ENCODE results near the gene MCRIP1. TPM values are rescaled to one million over a fixed set of nuclear protein-coding genes. Genes with fewer than 3 reads are reported as not detected.

The MCRIP1 gene
- total and polyA plus RNA-seq, 2 of the 13 experiments (the other 11 are each of a cell fraction or from before 2014, with no cell fraction given) = 79.7 to 84.9 TPM

DNA sequence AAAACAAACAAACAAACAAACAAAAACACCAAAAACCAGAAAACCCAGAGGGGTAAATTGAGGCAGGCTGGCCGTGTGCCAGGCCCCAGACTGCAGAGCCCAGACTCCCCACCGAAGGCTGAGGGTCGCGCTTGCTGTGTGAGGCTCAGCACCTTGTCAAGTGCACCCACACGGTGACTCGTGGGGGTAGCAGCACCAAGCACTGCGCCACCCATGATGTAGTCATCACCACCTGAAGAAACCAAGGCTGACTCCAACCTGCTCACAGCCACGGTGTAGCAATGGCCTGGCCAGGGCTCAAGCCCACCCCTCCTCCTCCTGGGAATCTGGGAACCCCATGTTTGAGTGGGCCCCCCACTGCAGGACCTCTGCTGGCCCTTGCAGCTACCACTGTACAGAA lies 11.9 kb downstream of the MCRIP1 start:
- H3K27ac ChIP-seq (ENCODE audit: extremely low read length, insufficient read depth, low read length) = no peak overlapping the region
- ChIA-PET POLR2A (interaction anchor here (1.0 to 2.1 kb wide), 18 partner anchors 12 to 216 kb away, joined by 3 to 52 read pairs (median 5); partner anchors contain the start of genes ALYREF, ANAPC11, ARL16 and DCXR), CTCF (ENCODE audit: low intra/inter-chr PET ratio, low total read pairs) (interaction anchor here (1.2 to 2.5 kb wide), 2 partner anchors 12 to 87 kb away, joined by 3 to 8 read pairs; partner anchors contain the start of gene MCRIP1)

More for the DNA sequence above, 11.9 kb downstream of the MCRIP1 start:
- WGBS (ENCODE audit: low lambda C conversion rate) = 60% methylated on average over 5 of the region's 8 CpGs
- FAIRE-seq (no peak), ATAC-seq (no peak), DNase-seq (ENCODE audit: low spot score) (no peak)
- no TSS peak for BruUV-seq (replicated peaks)
- intact Hi-C loops (cut with micrococcal nuclease; ENCODE audit: unreplicated experiment) = loop anchor here (5.0 kb wide), 1 partner anchor 41 kb away; the partner anchor contains the start of gene P4HB
- H3K9ac ChIP-seq (ENCODE audit: insufficient read depth, low read depth, low read length) = no peak overlapping the region
- in situ Hi-C loops (cut with HindIII; ENCODE audit: extremely low pct_ligation_motif_present, low pct_unique_long_range_greater_than_20kb) = no loop called here
- H3K79me2 ChIP-seq (ENCODE audit: insufficient read depth, low read length) = no peaks in the 10 kb centered on the region
- H2AFZ ChIP-seq (ENCODE audit: low read length) = no peak overlapping the region
- H3K4me3 ChIP-seq (replicated peaks in 1 of 3; ENCODE audit: insufficient read depth in 1 of 3, low read depth in 2 of 3, low read length in 3 of 3) = no peak overlapping the region; a peak in 1 of 6 replicates
- no peaks in the 10 kb centered on the region; a peak in 2 of 5 replicates for H3K27me3 ChIP-seq (ENCODE audit: control insufficient read depth in 1 of 2, insufficient read depth in 2 of 2, low read length in 2 of 2)
- TF ChIP-seq MAFG (CRISPR knock-in tag; IDR thresholded peaks at IDR 0.05) (0 out of 2 replicates have a peak, but pooled peaks have one; percentile 15), RAD21 (CRISPR knock-in tag; IDR thresholded peaks at IDR 0.05) (no peak), ATF1 (CRISPR knock-in tag; IDR thresholded peaks at IDR 0.05) (no peak), ATAD3A (CRISPR knock-in tag; IDR thresholded peaks at IDR 0.05) (no peak), ZNF589 (CRISPR knock-in tag; conservative IDR thresholded peaks at IDR 0.05) (no peak)
- TF ChIP-seq, protein P1, sequence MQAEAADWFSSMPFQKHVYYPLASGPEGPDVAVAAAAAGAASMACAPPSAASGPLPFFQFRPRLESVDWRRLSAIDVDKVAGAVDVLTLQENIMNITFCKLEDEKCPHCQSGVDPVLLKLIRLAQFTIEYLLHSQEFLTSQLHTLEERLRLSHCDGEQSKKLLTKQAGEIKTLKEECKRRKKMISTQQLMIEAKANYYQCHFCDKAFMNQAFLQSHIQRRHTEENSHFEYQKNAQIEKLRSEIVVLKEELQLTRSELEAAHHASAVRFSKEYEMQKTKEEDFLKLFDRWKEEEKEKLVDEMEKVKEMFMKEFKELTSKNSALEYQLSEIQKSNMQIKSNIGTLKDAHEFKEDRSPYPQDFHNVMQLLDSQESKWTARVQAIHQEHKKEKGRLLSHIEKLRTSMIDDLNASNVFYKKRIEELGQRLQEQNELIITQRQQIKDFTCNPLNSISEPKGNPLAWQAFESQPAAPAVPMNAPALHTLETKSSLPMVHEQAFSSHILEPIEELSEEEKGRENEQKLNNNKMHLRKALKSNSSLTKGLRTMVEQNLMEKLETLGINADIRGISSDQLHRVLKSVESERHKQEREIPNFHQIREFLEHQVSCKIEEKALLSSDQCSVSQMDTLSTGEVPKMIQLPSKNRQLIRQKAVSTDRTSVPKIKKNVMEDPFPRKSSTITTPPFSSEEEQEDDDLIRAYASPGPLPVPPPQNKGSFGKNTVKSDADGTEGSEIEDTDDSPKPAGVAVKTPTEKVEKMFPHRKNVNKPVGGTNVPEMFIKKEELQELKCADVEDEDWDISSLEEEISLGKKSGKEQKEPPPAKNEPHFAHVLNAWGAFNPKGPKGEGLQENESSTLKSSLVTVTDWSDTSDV (CRISPR knock-in tag; IDR thresholded peaks at IDR 0.05) = 0 out of 2 replicates have a peak, but pooled peaks have one; percentile 26
- TF ChIP-seq, protein P2, sequence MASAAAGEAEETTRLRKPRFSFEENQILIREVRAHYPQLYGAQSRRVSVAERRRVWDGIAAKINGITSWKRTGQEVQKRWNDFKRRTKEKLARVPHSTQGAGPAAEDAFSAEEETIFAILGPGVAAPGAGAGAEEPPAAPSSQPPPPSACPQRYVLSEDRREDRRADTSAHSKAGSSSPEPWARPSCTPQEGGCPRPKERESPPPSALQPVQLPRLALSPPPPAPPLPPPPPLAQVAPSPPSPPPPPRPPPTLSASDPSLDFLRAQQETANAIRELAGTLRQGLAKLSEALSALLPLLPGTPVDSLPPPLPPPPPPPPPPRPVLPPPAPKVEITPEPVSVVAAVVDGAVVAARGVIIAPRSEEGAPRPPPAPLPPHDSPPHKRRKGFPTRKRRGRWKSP (CRISPR knock-in tag; IDR thresholded peaks at IDR 0.05) = no peak
- H3K4me1 ChIP-seq (ENCODE audit: insufficient read depth, low read length) = peaks cover 40% of the 10 kb centered on the region
- peak overlapping the region; percentile 43 for H3K4me2 ChIP-seq (ENCODE audit: low read depth, low read length)
- H3K36me3 ChIP-seq (replicated peaks in 1 of 2; ENCODE audit: control insufficient read depth in 1 of 2, insufficient read depth in 2 of 2, low read length in 2 of 2) = peaks cover 2 to 6% of the 10 kb centered on the region in 2 experiments; a peak in 2 of 5 replicates
- no peaks in the 10 kb centered on the region; the same call in 1 of the 2 replicates for H4K20me1 ChIP-seq (ENCODE audit: insufficient read depth, low read length)
- H3K9me3 ChIP-seq (ENCODE audit: low read length) = no peaks in the 10 kb centered on the region
